ENCODE data around the gene CFAP99. TPM values are rescaled to one million over a fixed set of nuclear protein-coding genes. Genes with fewer than 3 reads are reported as not detected.

Gene CFAP99
- total and polyA plus RNA-seq, 2 of the 4 experiments (the other 2 are of a cell fraction) = not detected

GRCh38 chr4:2386717-2387116, 32.0 kb upstream of the CFAP99 start:
- no peak overlapping the region for H2BK15ac ChIP-seq (ENCODE audit: low read depth, low read length)
- ATAC-seq (ENCODE audit: low read depth) (no peak), DNase-seq (no peak)
- no peak overlapping the region for H2AK9ac ChIP-seq (replicated peaks; ENCODE audit: low read depth, low read length, poor library complexity)
- H4K91ac ChIP-seq (ENCODE audit: insufficient read depth, low read depth, low read length) = no peak overlapping the region
- H3K36me3 ChIP-seq (ENCODE audit: control insufficient read depth, insufficient read depth, low read length) = no peaks in the 10 kb centered on the region
- 0 out of 2 replicates have a peak, but pooled peaks cover 1% of the 10 kb centered on the region for H3K9me3 ChIP-seq (ENCODE audit: control insufficient read depth, insufficient read depth, low read length)
- H3K9ac ChIP-seq (ENCODE audit: low read depth, low read length) = no peak overlapping the region
- H2BK5ac ChIP-seq (ENCODE audit: low read depth, low read length, poor library complexity, severe bottlenecking) = no peak overlapping the region
- 84% methylated on average over 11 of the region's 19 CpGs; no CpG with 5 or more reads in 1 of the 2 experiments for WGBS, 2 experiments (ENCODE audit: extremely low coverage in 2 of 2, insufficient read length in 1 of 2)
- no peak overlapping the region for H3K18ac ChIP-seq (ENCODE audit: low read depth, low read length)
- ChIA-PET CTCF (no interaction called here), POLR2A (ENCODE audit: unreplicated experiment) (no interaction called here)
- no peak overlapping the region for H2AFZ ChIP-seq (replicated peaks; ENCODE audit: low read length, poor library complexity)
- dilution Hi-C loops (cut with HindIII; ENCODE audit: low sequenced_read_pairs, unreplicated experiment) (no loop called here), intact Hi-C loops (cut with micrococcal nuclease) (no loop called here), in situ Hi-C loops (cut with MboI; ENCODE audit: low sequenced_read_pairs) (no loop called here)
- no peaks in the 10 kb centered on the region; the same call in 1 of the 2 replicates for H3K4me1 ChIP-seq (ENCODE audit: control insufficient read depth, insufficient read depth, low read length)
- no peaks in the 10 kb centered on the region for H4K20me1 ChIP-seq (ENCODE audit: insufficient read depth, low read length)
- no peak overlapping the region for H2BK120ac ChIP-seq (ENCODE audit: low read depth, low read length)
- H2BK20ac ChIP-seq (ENCODE audit: low read depth, low read length) = no peak overlapping the region
- H4K5ac ChIP-seq (ENCODE audit: low read depth, low read length) = no peak overlapping the region
- H3K4ac ChIP-seq (ENCODE audit: low read depth, low read length) = no peak overlapping the region
- H3K56ac ChIP-seq (ENCODE audit: extremely low read depth, insufficient read depth, low read length) = no peak overlapping the region
- BruUV-seq (replicated peaks) = no TSS peak
- no peak overlapping the region for H3K4me2 ChIP-seq (ENCODE audit: low read depth, low read length)
- no peak overlapping the region for H3K23ac ChIP-seq (ENCODE audit: low read depth, low read length)
- H3K14ac ChIP-seq (replicated peaks; ENCODE audit: low read depth, low read length) = no peak overlapping the region
- no peaks in the 10 kb centered on the region for H3K9me1 ChIP-seq (ENCODE audit: insufficient read depth, low read length)
- H2AK5ac ChIP-seq (ENCODE audit: low read depth, low read length) = no peak overlapping the region
- H3K27ac ChIP-seq (ENCODE audit: insufficient read depth, low read length) = no peak overlapping the region
- H3K4me3 ChIP-seq (ENCODE audit: insufficient read depth, low read depth, low read length) = no peak overlapping the region
- TF ChIP-seq FOS (IDR thresholded peaks at IDR 0.05; ENCODE audit: low read depth, low read length) = no peak
- TF ChIP-seq RCOR1 (IDR thresholded peaks at IDR 0.05; ENCODE audit: insufficient replicate concordance, low read length) = no peak
- no peak for TF ChIP-seq CHD1 (IDR thresholded peaks at IDR 0.05; ENCODE audit: low read depth, low read length)
- TF ChIP-seq USF2 (IDR thresholded peaks at IDR 0.05; ENCODE audit: low read depth, low read length) = no peak
- no peak for TF ChIP-seq NFE2L2 (IDR thresholded peaks at IDR 0.05; ENCODE audit: low read depth, low read length)
- TF ChIP-seq MXI1 (IDR thresholded peaks at IDR 0.05; ENCODE audit: borderline replicate concordance, low read depth, low read length) = no peak
- TF ChIP-seq SMC3 (IDR thresholded peaks at IDR 0.05; ENCODE audit: low read depth, low read length) = no peak
- no peak for TF ChIP-seq ELK1 (IDR thresholded peaks at IDR 0.05; ENCODE audit: borderline replicate concordance, low read depth, low read length)
- TF ChIP-seq RFX5 (IDR thresholded peaks at IDR 0.05; ENCODE audit: low read depth, low read length) = no peak
- TF ChIP-seq BHLHE40 (IDR thresholded peaks at IDR 0.05; ENCODE audit: low read depth, low read length) = no peak
- no peak for TF ChIP-seq POLR2A (IDR thresholded peaks at IDR 0.05; ENCODE audit: low read depth, low read length)
- no peak for TF ChIP-seq MAZ (IDR thresholded peaks at IDR 0.05; ENCODE audit: borderline replicate concordance, low read depth, low read length)
- no peak for TF ChIP-seq RAD21 (IDR thresholded peaks at IDR 0.05; ENCODE audit: low read length)
- no peak for TF ChIP-seq CEBPB (IDR thresholded peaks at IDR 0.05; ENCODE audit: low read depth, low read length)
- TF ChIP-seq CTCF (conservative IDR thresholded peaks at IDR 0.05; ENCODE audit: low read depth, low read length) = no peak
- no peaks in the 10 kb centered on the region for H3K79me1 ChIP-seq (ENCODE audit: low read depth in 1 of 2, low read length in 2 of 2)
- H3K27me3 ChIP-seq (ENCODE audit: control insufficient read depth, insufficient read depth, low read length) = peaks cover 59% of the 10 kb centered on the region
- no peak overlapping the region for H4K8ac ChIP-seq (ENCODE audit: low read depth in 2 of 2, low read length in 2 of 2)

Measured in IMR-90 (cell line).